ENCODE measurements around the gene FOXI2. TPM values are rescaled to one million over a fixed set of nuclear protein-coding genes. Genes with fewer than 3 reads are reported as not detected.

FOXI2 gene
- total RNA-seq, 1 experiment from 2014 or later, result not detected

GRCh38 chr10:127743205-127743604 is 6.2 kb downstream of the FOXI2 start:
- POLR2A ChIA-PET, result interaction anchor here (0.6 kb wide), 1 partner anchor 306 kb away, joined by 3 read pairs; no protein-coding TSS in a partner anchor

More at GRCh38 chr10:127743205-127743604, 6.2 kb downstream of the FOXI2 start:
- no peak for DNase-seq (ENCODE audit: low read depth, low spot score)
- no peaks in the 10 kb centered on the region for H3K4me1 ChIP-seq (ENCODE audit: control insufficient read depth in 1 of 2, insufficient read depth in 2 of 2, low read length in 2 of 2)
- no peak overlapping the region for H3K4me3 ChIP-seq (replicated peaks in 1 of 2; ENCODE audit: low read depth in 1 of 2, low read length in 2 of 2)
- no peak overlapping the region for H2AFZ ChIP-seq (ENCODE audit: low read depth, low read length, poor library complexity, severe bottlenecking)
- no peaks in the 10 kb centered on the region for H3K9me3 ChIP-seq (ENCODE audit: control insufficient read depth in 1 of 2, insufficient read depth in 1 of 2, low read depth in 1 of 2, low read length in 2 of 2)
- no peak for TF ChIP-seq SRF (IDR thresholded peaks at IDR 0.05; ENCODE audit: low read depth)
- no peak for TF ChIP-seq EZH2 (IDR thresholded peaks at IDR 0.05)
- no peak for TF ChIP-seq ZNF274 (IDR thresholded peaks at IDR 0.05; ENCODE audit: low read depth, low read length)
- no peak for TF ChIP-seq RAD21 (IDR thresholded peaks at IDR 0.05; ENCODE audit: low read depth)
- TF ChIP-seq FOSL1 (IDR thresholded peaks at IDR 0.05; ENCODE audit: low read depth), result no peak
- no peak for TF ChIP-seq CEBPB (IDR thresholded peaks at IDR 0.05; ENCODE audit: low read depth)
- no peak for TF ChIP-seq SP1 (IDR thresholded peaks at IDR 0.05; ENCODE audit: low read depth)
- TF ChIP-seq ZBTB33 (IDR thresholded peaks at IDR 0.05; ENCODE audit: extremely low read depth, insufficient replicate concordance, low read length), result no peak
- no peak for TF ChIP-seq CTCF (IDR thresholded peaks at IDR 0.05 in 2 of 3, conservative IDR thresholded peaks at IDR 0.05 in 1 of 3; ENCODE audit: borderline replicate concordance in 1 of 3, insufficient read depth in 1 of 3, low read depth in 2 of 3, low read length in 2 of 3)
- no peak for TF ChIP-seq ZFX (IDR thresholded peaks at IDR 0.05)
- TF ChIP-seq POLR2A (IDR thresholded peaks at IDR 0.05; ENCODE audit: borderline replicate concordance, extremely low read depth, insufficient read depth, insufficient read length), result no peak
- TF ChIP-seq REST (IDR thresholded peaks at IDR 0.05; ENCODE audit: low read depth), result no peak
- H3K27me3 ChIP-seq (ENCODE audit: insufficient read depth, low read length), result peaks cover 13% of the 10 kb centered on the region; the same call in 1 of the 2 replicates
- RAD21 ChIA-PET (ENCODE audit: low non-redundant PET in 1 of 2, low total read pairs in 2 of 2, uncharacterized antibody in 2 of 2, unreplicated experiment in 2 of 2), result no interaction called here
- no peaks in the 10 kb centered on the region for H4K20me1 ChIP-seq (ENCODE audit: insufficient read depth)
- no peaks in the 10 kb centered on the region for H3K79me2 ChIP-seq (ENCODE audit: insufficient read depth, low read length)
- no peak overlapping the region for H3K9ac ChIP-seq (ENCODE audit: low read length)
- no TSS peak for BruUV-seq (replicated peaks)
- intact Hi-C loops (cut with micrococcal nuclease), result no loop called here
- no peaks in the 10 kb centered on the region for H3K9me2 ChIP-seq (ENCODE audit: insufficient read depth)
- H3K27ac ChIP-seq (ENCODE audit: low read depth, low read length), result no peak overlapping the region
- no peaks in the 10 kb centered on the region for H3K36me3 ChIP-seq (ENCODE audit: control insufficient read depth in 1 of 2, insufficient read depth in 2 of 2, low read length in 2 of 2)
- H3K4me2 ChIP-seq (ENCODE audit: low read length), result no peak overlapping the region
- CTCF ChIA-PET, result no interaction called here
- no peak for ATAC-seq
